Loucy (cell line): ENCODE measurements around the gene CDKN2D.

Source experiments
- EZH2phosphoT487 ChIP-seq: fragments of 200-600 bp; IDR thresholded peaks from 2 replicates; pipeline ENCODE4 v1.6.1; 2018; ENCODE audit warnings: antibody characterized with exemption, mild to moderate bottlenecking, moderate library complexity, borderline replicate concordance
- TF ChIP-seq, protein P1 (sequence below): fragments of 200-600 bp; sonication (generic); conservative IDR thresholded peaks from 2 replicates; pipeline ENCODE4 v1.5.1; 2014; ENCODE audit warnings: mild to moderate bottlenecking, antibody characterized with exemption, low read length

DNA sequence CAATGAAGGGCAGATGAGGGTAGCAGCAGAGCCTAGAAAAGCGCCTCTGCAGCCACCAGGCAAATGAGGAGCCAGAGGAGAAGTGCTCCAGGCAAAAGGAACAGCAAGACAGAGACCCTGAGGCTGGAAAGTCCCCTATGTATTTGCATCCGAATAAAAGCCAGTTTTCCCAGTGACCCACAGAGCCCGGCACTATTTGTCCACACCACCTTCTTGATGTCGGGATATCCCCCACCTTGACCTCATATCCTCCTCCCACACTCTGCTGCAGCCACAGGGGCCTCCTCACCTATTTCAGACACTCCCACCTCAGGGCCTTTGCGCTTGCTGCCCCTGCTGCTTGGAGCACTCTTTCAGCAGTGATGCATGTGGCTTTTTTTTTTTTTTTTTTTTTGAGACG, 18.4 kb downstream of the CDKN2D start:
- TF ChIP-seq, protein P1, sequence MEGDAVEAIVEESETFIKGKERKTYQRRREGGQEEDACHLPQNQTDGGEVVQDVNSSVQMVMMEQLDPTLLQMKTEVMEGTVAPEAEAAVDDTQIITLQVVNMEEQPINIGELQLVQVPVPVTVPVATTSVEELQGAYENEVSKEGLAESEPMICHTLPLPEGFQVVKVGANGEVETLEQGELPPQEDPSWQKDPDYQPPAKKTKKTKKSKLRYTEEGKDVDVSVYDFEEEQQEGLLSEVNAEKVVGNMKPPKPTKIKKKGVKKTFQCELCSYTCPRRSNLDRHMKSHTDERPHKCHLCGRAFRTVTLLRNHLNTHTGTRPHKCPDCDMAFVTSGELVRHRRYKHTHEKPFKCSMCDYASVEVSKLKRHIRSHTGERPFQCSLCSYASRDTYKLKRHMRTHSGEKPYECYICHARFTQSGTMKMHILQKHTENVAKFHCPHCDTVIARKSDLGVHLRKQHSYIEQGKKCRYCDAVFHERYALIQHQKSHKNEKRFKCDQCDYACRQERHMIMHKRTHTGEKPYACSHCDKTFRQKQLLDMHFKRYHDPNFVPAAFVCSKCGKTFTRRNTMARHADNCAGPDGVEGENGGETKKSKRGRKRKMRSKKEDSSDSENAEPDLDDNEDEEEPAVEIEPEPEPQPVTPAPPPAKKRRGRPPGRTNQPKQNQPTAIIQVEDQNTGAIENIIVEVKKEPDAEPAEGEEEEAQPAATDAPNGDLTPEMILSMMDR = no peak
- TF ChIP-seq EZH2phosphoT487 = no peak
